Brain microvascular endothelial cell (primary cell): ENCODE data around the gene CD300H.

Experiments used
- DNase-seq: peaks from one replicate; pipeline ENCODE4 v3.0.0-alpha.2; 2020
- H3K27ac ChIP-seq: fragments of 250-450 bp; sonication (Bioruptor Pico); 2 replicates; pipeline ENCODE4 v1.5.1; 2020; ENCODE audit warnings: mild to moderate bottlenecking, moderate library complexity
- H3K27me3 ChIP-seq: fragments of 250-450 bp; sonication (Bioruptor Pico); replicated peaks from 2 replicates; pipeline ENCODE4 v1.5.1; 2020; ENCODE audit warnings: mild to moderate bottlenecking
- H3K36me3 ChIP-seq: fragments of 250-450 bp; sonication (Bioruptor Pico); replicated peaks from 2 replicates; pipeline ENCODE4 v1.5.1; 2020; ENCODE audit warnings: mild to moderate bottlenecking
- H3K4me3 ChIP-seq: 2 replicates; pipeline ENCODE4 v1.5.1; 2011; ENCODE audit warnings: low read depth, mild to moderate bottlenecking, control low read depth, low read length, moderate library complexity
- CTCF ChIP-seq: IDR thresholded peaks from 2 replicates; pipeline ENCODE4 v1.5.1; 2011; ENCODE audit warnings: low read depth, mild to moderate bottlenecking, moderate library complexity, low read length, control low read depth, inconsistent platforms; ENCODE audit errors: missing control alignments
- in situ Hi-C: cut with HindIII; loops from 2 replicates; pipeline ENCODE4 v1.10.0; 2017; ENCODE audit warnings: low sequenced_read_pairs, low pct_ligation_motif_present

The CD300H gene

GRCh38 chr17:74601944-74602572, 34.7 kb upstream of the CD300H start:
- in situ Hi-C loops = no loop called here
- DNase-seq = peak; percentile 18
- no peaks in the 10 kb centered on the region for H3K36me3 ChIP-seq
- peak; percentile 55 for TF ChIP-seq CTCF
- H3K4me3 ChIP-seq = no peak overlapping the region
- H3K27ac ChIP-seq = no peak overlapping the region
- no peaks in the 10 kb centered on the region for H3K27me3 ChIP-seq

- in situ Hi-C loops = no loop called here
- no peak for DNase-seq
- Histone ChIP-seq H3K27ac (no peak overlapping the region), H3K4me3 (no peak overlapping the region), H3K27me3 (no peaks in the 10 kb centered on the region), H3K36me3 (no peaks in the 10 kb centered on the region)
- no peak for TF ChIP-seq CTCF
Measured at GRCh38 chr17:74599448-74599939, 32.2 kb upstream of the CD300H start.

DNA sequence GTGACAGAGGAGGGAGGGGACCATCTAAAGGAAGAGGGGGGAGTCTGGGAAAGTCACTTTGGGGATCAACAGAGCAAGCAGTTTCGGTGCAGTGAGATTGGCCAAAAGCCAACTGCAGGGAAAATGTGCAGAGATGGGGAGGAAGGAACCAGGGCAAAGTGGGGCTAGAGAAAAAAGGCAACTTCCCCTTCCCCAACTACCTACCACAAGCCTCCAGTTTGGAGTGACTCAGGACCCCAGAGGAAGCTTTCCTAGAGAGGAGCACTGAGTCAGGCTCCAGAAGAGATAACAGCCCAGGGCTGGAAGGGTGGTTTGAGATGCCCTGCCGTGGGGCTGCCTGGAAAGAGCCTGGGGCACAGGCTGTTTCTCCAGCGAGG, 31.7 kb upstream of the CD300H start:
- Histone ChIP-seq H3K4me3 (no peak overlapping the region), H3K27ac (no peak overlapping the region), H3K36me3 (no peaks in the 10 kb centered on the region), H3K27me3 (no peaks in the 10 kb centered on the region)
- in situ Hi-C loops = no loop called here
- no peak for TF ChIP-seq CTCF
- no peak for DNase-seq

DNA sequence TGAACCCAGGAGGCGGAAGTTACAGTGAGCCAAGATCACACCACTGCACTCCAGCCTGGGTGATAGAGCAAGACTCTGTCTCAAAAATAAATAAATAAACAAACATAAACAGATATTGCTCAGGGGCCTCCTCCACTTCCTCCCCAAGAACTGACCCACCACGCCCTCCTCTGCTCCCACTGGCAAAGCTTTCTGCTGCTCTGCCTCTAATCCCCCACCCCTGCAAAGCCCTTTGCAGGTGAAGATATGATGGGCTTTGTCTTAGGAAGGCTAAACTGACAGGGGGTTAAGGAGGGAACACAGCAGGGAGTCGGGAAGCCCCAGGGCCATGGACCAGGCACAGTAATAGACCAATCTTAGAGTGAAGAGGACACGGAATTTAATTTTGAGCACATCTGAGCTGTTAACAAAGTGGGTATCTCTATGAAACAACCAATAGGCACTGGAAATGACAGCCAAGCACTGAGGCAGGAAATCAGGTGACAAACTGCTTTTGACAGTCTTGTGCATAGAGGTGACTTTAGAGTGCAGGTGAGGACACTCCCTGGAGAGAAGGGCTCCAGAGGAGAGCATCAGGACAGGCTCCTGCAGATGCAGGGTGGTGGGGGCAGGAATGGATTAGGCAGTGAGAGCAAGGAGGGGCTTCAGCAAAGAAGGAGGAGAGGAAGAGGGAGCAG, 31.2 kb upstream of the CD300H start:
- H3K36me3 ChIP-seq = no peaks in the 10 kb centered on the region
- in situ Hi-C loops = no loop called here
- no peak for TF ChIP-seq CTCF
- no peak for DNase-seq
- no peaks in the 10 kb centered on the region for H3K27me3 ChIP-seq
- no peak overlapping the region for H3K4me3 ChIP-seq
- no peak overlapping the region for H3K27ac ChIP-seq

DNA sequence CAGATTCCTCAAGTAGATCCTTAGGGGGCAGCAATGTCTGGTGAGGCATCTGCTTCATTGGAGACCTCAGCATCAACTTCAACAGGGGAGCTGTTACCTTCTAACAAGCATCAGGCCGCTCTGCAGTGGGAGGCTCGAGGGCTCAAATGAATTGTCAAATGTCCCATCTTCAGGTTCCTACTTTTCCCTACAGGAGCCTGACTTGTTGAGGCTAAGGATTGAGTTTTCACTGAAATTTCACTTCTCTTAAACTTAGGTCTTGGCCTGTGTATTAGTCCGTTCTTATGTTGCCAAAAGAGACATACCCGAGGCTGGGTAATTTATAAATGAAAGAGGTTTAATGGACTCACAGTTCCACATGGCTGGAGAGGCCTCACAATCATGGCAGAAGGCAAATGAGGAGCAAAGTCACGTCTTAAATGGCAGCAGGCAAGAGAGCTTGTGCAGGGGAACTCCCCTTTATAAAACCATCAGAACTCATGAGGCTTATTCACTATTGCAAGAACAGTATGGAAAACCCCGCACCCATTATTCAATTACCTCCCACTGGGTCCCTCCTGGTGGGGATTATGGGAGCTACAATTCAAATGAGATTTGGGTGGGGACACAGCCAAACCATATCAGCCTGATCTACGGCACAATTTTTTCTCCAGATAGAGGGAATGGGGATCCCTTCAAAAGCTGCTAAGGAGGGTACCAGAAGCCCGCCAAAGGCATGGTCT, 29.9 kb upstream of the CD300H start:
- no peak overlapping the region for H3K4me3 ChIP-seq
- in situ Hi-C loops = no loop called here
- H3K27ac ChIP-seq = no peak overlapping the region
- no peak for TF ChIP-seq CTCF
- H3K27me3 ChIP-seq = no peaks in the 10 kb centered on the region
- DNase-seq = no peak
- H3K36me3 ChIP-seq = no peaks in the 10 kb centered on the region
